ENCODE measurements around the gene CGREF1.

The CGREF1 gene

DNA sequence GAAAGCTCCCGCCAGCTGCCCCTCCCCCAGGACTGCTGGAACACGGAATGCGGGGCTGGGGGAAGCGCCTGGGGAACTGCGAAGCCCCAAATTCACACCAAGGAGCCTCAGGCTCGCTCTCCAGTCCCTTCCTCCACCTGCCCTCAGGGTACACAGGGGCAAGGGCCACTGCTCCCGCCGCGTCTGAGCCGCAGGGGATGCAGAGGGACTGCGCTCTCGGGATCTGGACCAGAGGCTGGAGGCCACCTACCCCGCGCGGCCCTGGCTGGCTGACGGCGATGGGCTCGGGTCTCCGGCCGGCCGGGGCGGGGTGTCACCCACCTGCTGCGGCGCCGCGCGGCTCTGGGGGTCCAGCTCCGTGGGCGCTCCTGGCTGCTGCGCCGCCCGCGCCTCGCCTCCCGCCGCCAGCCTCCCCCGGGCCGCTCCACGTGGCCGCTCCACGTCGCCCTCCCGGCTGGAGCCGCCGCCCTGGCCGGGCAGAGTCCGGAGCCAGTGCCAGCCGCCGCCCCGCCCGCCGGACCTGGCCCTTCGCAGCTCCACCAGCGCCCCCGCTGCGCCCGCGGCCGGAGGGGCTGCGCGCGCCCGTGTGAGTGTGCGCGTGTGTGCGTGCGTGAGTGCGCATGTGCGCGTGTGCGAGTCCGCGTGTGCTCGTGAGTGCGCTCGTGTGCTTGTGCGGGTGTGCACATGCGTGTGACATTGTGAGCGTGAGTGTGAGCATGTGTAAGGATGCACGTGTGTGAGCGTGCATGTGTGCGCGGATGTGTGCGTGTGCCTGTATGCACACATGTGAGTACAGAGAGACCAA is at the start of gene CGREF1 (continued):
- TF ChIP-seq ZNF791 (tag by site-specific recombination; IDR thresholded peaks at IDR 0.05) (no peak), ZNF416 (tag by site-specific recombination; IDR thresholded peaks at IDR 0.05) (no peak), ZNF600 (tag by site-specific recombination; IDR thresholded peaks at IDR 0.05) (peak; percentile 16; the same call in 1 of the 2 replicates), SCRT2 (tag by site-specific recombination; IDR thresholded peaks at IDR 0.05) (no peak), ZNF624 (tag by site-specific recombination; IDR thresholded peaks at IDR 0.05) (no peak)
- TF ChIP-seq, protein P1, sequence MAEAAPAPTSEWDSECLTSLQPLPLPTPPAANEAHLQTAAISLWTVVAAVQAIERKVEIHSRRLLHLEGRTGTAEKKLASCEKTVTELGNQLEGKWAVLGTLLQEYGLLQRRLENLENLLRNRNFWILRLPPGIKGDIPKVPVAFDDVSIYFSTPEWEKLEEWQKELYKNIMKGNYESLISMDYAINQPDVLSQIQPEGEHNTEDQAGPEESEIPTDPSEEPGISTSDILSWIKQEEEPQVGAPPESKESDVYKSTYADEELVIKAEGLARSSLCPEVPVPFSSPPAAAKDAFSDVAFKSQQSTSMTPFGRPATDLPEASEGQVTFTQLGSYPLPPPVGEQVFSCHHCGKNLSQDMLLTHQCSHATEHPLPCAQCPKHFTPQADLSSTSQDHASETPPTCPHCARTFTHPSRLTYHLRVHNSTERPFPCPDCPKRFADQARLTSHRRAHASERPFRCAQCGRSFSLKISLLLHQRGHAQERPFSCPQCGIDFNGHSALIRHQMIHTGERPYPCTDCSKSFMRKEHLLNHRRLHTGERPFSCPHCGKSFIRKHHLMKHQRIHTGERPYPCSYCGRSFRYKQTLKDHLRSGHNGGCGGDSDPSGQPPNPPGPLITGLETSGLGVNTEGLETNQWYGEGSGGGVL (tag by site-specific recombination; IDR thresholded peaks at IDR 0.05): peak; percentile 78

DNA sequence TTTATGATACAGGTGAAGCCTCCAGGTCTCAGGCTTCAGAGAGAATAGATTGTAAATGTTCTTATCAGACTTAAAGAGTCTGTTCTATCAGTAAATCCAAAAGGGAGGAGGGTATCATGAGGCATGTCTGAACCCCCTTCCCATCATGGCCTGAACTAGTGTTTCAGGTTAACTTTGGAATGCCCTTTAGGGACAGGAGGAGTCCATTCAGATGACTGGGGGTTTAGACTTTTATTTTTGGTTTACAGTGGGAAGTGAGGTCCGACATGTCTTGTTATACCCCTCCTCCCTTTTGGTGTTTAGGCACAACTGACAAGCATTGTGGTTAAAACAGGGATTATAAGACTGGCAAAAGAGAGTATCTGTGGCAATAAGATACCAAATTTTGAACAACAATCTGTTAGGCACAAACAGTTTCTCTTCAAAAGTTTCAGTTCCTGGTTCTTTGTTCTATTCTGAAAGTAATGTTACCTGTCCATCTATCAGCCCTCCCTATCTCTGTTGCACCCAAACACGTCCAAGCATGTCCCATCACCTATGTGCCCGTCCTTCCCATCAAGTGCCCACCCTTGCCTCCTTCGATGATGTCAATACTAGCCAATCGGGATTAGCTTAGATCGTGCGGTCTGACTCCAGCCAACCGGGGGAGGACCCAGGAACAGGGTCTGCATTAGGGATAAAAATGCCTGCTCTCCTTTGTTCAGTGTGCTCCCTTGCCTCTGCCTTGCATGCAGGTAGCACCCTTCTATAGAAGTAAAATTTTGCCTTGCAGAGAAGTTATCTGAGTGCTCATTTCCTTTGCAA is 46.2 kb upstream of the CGREF1 start:
- TF ChIP-seq, protein P2, sequence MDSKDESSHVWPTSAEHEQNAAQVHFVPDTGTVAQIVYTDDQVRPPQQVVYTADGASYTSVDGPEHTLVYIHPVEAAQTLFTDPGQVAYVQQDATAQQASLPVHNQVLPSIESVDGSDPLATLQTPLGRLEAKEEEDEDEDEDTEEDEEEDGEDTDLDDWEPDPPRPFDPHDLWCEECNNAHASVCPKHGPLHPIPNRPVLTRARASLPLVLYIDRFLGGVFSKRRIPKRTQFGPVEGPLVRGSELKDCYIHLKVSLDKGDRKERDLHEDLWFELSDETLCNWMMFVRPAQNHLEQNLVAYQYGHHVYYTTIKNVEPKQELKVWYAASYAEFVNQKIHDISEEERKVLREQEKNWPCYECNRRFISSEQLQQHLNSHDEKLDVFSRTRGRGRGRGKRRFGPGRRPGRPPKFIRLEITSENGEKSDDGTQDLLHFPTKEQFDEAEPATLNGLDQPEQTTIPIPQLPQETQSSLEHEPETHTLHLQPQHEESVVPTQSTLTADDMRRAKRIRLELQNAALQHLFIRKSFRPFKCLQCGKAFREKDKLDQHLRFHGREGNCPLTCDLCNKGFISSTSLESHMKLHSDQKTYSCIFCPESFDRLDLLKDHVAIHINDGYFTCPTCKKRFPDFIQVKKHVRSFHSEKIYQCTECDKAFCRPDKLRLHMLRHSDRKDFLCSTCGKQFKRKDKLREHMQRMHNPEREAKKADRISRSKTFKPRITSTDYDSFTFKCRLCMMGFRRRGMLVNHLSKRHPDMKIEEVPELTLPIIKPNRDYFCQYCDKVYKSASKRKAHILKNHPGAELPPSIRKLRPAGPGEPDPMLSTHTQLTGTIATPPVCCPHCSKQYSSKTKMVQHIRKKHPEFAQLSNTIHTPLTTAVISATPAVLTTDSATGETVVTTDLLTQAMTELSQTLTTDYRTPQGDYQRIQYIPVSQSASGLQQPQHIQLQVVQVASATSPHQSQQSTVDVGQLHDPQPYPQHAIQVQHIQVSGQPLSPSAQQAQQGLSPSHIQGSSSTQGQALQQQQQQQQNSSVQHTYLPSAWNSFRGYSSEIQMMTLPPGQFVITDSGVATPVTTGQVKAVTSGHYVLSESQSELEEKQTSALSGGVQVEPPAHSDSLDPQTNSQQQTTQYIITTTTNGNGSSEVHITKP (tag by site-specific recombination; IDR thresholded peaks at IDR 0.05): peak; percentile 65
- TF ChIP-seq, protein P3, sequence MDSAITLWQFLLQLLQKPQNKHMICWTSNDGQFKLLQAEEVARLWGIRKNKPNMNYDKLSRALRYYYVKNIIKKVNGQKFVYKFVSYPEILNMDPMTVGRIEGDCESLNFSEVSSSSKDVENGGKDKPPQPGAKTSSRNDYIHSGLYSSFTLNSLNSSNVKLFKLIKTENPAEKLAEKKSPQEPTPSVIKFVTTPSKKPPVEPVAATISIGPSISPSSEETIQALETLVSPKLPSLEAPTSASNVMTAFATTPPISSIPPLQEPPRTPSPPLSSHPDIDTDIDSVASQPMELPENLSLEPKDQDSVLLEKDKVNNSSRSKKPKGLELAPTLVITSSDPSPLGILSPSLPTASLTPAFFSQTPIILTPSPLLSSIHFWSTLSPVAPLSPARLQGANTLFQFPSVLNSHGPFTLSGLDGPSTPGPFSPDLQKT (IDR thresholded peaks at IDR 0.05; ENCODE audit: borderline replicate concordance, low read depth, low read length): no peak
- Histone ChIP-seq H3K4me1 (ENCODE audit: control insufficient read depth, insufficient read depth, low read length) (no peaks in the 10 kb centered on the region), H3K36me3 (ENCODE audit: control insufficient read depth in 2 of 2, insufficient read depth in 1 of 2, low read length in 2 of 2) (no peaks in the 10 kb centered on the region), H3K9me3 (ENCODE audit: control insufficient read depth, insufficient read depth, low read depth, low read length) (no peaks in the 10 kb centered on the region), H3K4me3 (ENCODE audit: low read depth, low read length) (no peak overlapping the region), H3K27ac (ENCODE audit: extremely low read depth, low read depth, low read length) (no peak overlapping the region)
- CTCF ChIA-PET: interaction anchor here (0.6 to 1.6 kb wide), 4 partner anchors 10 to 66 kb away, joined by 3 to 6 read pairs (median 4); no protein-coding TSS in a partner anchor
- POLR2A ChIA-PET: no interaction called here

DNA sequence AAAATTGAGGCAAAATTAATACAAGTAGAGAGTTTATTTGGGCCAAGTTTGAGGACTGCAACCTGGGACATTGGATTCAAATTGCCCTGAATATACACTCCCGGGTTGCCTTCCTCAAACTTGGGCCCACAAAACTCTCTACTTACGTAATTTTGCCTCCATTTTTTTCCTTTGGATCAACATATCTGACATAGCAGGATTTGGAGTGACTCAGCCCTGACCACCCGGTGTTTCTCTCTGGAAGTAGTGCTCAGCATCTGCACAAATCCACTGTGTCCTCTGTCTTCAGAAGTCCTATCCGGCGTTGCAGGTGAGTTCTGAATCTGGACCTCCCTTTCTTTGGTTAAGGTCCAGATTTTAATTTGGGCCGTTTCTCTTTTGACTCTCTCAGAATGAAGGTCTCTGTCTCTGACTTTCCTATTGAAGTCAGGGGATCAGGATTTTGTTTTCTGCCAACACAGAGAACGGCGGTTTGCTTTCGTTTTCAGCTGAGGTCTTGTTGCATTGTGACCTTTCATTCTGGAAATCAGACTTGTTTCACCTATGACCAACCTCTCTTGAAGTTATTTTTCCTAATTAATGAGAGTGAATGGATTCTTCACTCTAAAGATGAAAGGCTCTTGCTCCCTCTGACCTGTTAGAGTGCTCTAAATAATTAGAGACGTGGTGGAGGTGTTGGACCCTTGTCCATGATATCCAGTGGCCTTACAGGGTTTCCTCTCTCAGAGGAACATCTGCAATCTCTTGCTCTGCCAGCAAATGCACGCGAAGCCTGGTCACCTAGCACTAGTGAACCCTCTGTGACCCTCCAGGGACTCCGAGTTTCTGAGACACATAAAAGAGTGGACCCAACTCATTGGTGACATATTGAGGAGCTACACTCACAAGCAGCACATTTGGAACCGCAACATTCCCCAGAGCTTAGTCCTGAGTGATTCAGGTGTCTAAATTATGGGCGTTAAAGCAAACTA is 43.5 kb upstream of the CGREF1 start:
- Histone ChIP-seq H3K4me3 (ENCODE audit: low read depth, low read length) (no peak overlapping the region), H3K4me1 (ENCODE audit: control insufficient read depth, insufficient read depth, low read length) (no peaks in the 10 kb centered on the region), H3K36me3 (ENCODE audit: control insufficient read depth in 2 of 2, insufficient read depth in 1 of 2, low read length in 2 of 2) (no peaks in the 10 kb centered on the region), H3K9me3 (ENCODE audit: control insufficient read depth, insufficient read depth, low read depth, low read length) (no peaks in the 10 kb centered on the region), H3K27ac (ENCODE audit: extremely low read depth, low read depth, low read length) (no peak overlapping the region)
- ChIA-PET POLR2A (no interaction called here), CTCF (interaction anchor here (0.6 kb wide), 1 partner anchor 454 kb away, joined by 5 read pairs; no protein-coding TSS in a partner anchor)
- TF ChIP-seq ZNF623 (tag by site-specific recombination; IDR thresholded peaks at IDR 0.05): no peak
- no peak for TF ChIP-seq ZNF214 (tag by site-specific recombination; IDR thresholded peaks at IDR 0.05; ENCODE audit: borderline replicate concordance)
- TF ChIP-seq ZNF785 (tag by site-specific recombination; IDR thresholded peaks at IDR 0.05): no peak
- TF ChIP-seq, protein P4, sequence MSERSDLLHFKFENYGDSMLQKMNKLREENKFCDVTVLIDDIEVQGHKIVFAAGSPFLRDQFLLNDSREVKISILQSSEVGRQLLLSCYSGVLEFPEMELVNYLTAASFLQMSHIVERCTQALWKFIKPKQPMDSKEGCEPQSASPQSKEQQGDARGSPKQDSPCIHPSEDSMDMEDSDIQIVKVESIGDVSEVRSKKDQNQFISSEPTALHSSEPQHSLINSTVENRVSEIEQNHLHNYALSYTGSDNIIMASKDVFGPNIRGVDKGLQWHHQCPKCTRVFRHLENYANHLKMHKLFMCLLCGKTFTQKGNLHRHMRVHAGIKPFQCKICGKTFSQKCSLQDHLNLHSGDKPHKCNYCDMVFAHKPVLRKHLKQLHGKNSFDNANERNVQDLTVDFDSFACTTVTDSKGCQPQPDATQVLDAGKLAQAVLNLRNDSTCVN (tag by site-specific recombination; optimal IDR thresholded peaks at IDR 0.05): no peak
- no peak for TF ChIP-seq ZNF416 (tag by site-specific recombination; IDR thresholded peaks at IDR 0.05)
- TF ChIP-seq, protein P5, sequence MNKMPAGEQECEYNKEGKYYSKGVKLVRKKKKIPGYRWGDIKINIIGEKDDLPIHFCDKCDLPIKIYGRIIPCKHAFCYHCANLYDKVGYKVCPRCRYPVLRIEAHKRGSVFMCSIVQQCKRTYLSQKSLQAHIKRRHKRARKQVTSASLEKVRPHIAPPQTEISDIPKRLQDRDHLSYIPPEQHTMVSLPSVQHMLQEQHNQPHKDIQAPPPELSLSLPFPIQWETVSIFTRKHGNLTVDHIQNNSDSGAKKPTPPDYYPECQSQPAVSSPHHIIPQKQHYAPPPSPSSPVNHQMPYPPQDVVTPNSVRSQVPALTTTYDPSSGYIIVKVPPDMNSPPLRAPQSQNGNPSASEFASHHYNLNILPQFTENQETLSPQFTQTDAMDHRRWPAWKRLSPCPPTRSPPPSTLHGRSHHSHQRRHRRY (tag by site-specific recombination; IDR thresholded peaks at IDR 0.05): no peak
- TF ChIP-seq YY2 (tag by site-specific recombination; IDR thresholded peaks at IDR 0.05): no peak
- TF ChIP-seq KLF10 (tag by site-specific recombination; IDR thresholded peaks at IDR 0.05): no peak
- no peak for TF ChIP-seq SCRT1 (tag by site-specific recombination; IDR thresholded peaks at IDR 0.05; ENCODE audit: borderline replicate concordance)

All from HEK293 (cell line).